Esophagus mucosa (tissue), 1 donor: ENCODE results near the gene LRRC55. TPM values are rescaled to one million over a fixed set of nuclear protein-coding genes. Genes with fewer than 3 reads are reported as not detected.

ENCODE experiments used
- ATAC-seq: fragments of 200-7000 bp; cut with Tn5 transposase; one replicate; pipeline ENCODE4 v1.9.1; 2020
- total RNA-seq: library from RNA; stranded (reverse); gene quantifications from one replicate; pipeline ENCODE4 v1.2.4, GENCODE V29; 2023
- donor health status: DM: yes; HTN: yes; CAD: no.

LRRC55 gene
- total RNA-seq, 1 donor from 2014 or later, result 0.08 TPM

- no peak for ATAC-seq
Measured at GRCh38 chr11:57203882-57204480, 22.2 kb downstream of the LRRC55 start.

DNA sequence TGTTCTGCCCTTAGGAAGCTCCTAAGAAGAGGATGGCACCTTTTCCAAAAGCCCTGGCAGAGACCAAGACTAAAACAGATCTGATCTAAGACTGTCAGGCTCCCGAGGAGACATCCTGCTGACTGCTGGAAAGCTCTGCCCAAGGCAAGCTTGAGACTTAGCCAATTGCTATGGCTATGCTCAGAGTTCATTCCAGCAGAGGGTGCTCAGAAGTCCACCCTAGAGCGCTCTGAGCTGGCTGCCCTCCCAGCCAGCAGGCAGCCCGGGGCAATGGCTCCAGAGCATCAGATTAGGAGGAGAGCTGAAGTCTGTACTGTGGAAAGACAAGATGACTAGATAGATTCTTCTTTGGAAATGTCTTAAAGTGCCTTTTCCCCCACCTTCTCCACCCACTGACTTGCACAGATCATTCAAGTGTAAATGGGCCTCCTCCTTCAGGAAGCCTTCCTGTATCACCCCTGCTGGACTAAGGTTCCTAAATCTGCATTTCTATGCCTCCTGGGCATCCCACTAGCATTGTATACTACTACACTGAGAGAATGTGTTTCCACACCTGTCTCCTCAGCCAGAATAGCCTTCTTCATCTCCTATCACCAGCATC, 23.4 kb downstream of the LRRC55 start:
- ATAC-seq, result peak; percentile 35

- peak; percentile 24 for ATAC-seq
Measured at GRCh38 chr11:57207168-57207567, 25.4 kb downstream of the LRRC55 start.

GRCh38 chr11:57210781-57211180, 29.0 kb downstream of the LRRC55 start:
- ATAC-seq, result peak; percentile 31

DNA sequence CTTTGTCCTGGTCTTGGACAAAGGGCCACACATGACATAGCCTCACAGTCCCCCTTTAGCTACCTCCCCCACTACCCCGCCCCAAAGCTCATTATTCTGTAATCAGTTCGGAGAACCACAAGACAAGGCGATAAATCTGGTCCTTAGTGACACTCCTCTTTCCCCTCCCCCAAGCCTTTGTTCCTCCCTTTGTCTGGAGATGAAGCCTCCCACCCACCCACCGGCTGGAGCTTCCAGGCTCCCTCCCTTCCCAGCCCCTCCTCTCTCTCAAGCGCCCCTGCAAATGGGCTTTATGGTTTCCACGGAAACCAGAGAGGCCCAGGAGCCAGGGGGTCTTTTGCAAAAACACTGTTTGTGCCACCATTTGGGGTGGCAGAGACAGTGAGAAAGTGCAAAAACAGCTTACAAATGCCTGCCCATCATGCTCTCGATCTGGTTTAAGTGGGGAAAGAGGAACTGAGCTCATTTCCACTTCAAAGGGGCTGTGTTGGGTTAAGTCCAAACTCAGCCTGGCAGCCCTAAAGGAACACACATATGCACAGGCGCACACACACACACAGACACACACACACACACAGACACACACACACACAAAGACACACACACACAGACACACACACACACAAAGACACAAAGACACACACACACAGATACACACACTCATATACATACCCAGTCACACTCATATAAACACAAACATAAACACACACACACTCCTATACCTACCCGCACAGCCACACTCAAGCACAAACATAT, 31.8 kb downstream of the LRRC55 start:
- ATAC-seq, result no peak

DNA sequence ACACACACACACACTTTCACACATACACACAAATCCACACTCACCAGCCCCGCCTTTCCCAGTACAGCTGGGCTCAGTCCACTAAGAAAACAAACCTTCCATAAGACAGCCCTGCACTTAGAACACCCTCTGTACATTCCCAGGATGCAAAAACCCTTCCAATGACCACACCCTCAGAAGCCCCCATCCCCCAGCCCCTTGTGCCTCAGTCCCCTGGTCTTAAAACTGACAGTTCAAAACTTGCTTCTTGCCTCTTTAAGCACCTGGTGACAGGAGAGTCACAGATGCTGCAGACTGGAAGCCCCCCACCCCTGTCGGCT, 32.3 kb downstream of the LRRC55 start:
- ATAC-seq, result no peak

DNA sequence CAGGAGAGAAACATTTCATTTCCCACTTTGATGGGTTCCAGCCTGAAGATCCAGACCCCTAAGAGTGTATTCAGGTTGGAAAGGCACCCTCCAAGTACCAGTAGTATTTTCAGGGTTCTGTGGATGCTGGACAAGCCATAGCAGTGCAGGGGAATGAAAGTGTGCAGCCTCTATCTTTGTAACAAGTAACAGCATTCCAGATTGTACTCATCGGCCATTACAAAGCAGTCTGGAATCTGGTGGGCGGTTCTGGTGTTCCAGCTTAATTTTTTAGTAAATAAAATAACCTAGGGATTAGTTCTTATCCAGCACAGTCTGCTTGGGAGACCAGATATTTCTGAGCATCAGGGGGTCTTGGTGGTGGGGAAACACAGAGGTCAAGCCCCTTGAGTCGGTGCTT, 32.7 kb downstream of the LRRC55 start:
- no peak for ATAC-seq

DNA sequence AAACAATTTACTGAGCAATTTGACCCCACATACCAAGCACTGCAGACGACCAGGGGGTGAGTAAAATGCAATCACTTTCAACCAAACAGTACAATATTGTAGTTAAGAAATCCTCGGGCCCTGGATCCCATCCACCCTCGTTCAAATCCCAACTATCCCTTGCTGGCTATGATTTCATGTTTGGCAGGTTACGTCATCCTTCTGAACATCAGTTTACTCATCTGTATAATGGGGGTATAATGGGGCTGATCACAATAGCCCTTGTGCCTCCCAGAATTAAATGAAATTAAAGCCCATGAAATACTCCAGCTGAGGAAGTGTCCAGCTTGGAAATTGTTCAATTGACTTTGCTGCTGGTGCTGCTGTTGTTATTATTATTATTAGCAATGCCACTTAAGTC, 34.7 kb downstream of the LRRC55 start:
- no peak for ATAC-seq

DNA sequence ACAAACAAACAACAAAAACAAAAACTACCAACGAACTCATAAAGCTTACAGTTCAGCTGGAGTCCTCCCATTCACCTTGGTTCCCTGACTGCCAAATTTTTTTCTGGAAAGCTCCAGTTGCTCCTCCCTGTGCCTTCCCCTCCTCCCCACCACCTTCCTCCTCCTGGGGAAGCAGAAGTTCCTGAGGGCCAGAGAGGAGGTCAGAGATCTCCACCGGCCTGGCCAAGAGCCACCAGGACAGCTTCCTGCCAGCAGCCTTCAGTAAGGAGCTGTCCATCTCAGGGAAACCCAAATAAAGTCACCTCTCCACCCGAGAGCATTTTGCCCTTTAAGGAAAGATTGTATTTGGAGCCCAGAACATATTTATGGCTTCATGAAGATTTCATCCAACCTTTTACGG, 35.3 kb downstream of the LRRC55 start:
- ATAC-seq, result no peak

- peak; percentile 52 for ATAC-seq
Measured at GRCh38 chr11:57219021-57219627, 37.4 kb downstream of the LRRC55 start.

GRCh38 chr11:57222239-57222638, 40.5 kb downstream of the LRRC55 start:
- ATAC-seq, result no peak

- ATAC-seq, result no peak
Measured at GRCh38 chr11:57223601-57224000, 41.8 kb downstream of the LRRC55 start.

DNA sequence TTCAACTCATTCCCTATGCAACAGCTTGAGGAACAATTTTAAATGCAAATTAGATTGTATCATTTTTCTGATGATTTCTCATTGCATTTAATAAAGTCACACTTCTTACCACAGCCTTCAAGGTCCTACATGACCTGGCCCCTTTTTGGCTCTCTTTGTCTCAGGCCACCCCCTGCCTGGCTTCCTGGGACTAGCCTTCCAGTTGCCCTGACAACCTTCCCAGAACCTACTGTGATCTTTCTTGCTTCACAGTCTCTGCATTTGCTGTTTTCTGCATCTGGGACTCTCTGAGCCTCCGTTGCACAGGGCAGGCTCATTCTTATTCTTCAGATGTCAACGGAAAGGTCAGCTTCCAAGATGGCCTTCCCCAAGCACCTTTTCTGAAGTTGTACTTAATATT, 42.4 kb downstream of the LRRC55 start:
- no peak for ATAC-seq

DNA sequence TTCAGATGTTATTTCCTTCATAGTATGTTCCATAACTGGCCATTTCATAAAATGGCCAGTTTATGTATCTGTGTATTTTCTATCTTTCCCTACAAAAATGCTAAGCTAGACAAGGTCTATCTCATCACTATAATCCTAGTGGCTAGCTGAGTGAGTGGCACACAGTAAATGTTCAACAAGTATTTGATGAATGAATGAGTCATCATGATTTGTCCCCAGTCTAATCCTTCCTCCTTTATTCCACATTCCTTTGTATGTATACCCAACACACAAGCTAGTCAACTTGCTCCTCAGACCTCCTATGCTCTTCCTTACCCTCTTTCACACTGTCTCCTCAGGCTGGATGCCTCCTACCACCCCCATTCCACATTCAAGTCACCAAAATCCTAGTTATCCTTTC, 42.8 kb downstream of the LRRC55 start:
- ATAC-seq, result peak; percentile 82

- ATAC-seq, result no peak
Measured at GRCh38 chr11:57228600-57228999, 46.8 kb downstream of the LRRC55 start.

DNA sequence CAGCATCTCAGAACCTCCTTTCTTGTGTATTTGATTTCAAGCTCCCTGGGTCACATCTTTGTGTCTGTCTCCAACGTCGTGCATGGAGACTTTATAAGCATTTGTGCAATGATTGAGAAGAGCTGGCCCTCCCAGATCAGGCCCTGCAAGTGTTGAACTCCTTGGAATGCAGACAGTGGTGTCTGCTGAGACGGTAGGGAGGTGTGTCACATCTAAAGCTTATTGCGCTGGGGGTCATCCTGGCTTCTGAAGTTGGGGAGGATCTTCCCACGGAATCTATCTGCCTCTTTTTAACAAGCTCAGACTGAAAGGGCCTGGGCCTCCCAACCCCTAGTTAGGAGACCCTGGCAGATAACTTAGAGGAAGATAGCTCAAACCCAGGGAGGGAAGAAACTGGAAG, 48.6 kb downstream of the LRRC55 start:
- no peak for ATAC-seq

- ATAC-seq, result no peak
Measured at GRCh38 chr11:57230791-57231538, 49.2 kb downstream of the LRRC55 start.

GRCh38 chr11:57231539-57232253, 49.9 kb downstream of the LRRC55 start:
- no peak for ATAC-seq

DNA sequence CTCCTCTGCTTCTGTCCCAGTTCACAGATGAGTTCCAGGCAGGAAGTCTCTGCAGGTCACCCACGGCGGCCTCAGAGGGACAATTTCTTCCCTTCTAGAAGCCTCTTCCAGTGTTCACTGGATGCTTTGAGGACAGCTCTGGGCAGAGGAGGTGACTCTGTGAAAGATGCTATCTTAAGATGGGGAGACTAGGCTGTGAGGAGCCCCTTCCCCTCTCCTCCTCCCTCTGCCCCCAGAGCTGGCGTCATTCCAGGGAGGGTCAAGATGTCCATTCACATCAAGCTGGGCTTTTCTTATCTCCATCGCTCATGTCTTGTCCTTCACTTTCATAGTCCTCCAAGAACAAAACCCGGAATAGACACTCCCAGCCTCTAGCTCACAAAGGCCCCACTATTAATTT, 51.9 kb downstream of the LRRC55 start:
- ATAC-seq, result no peak

DNA sequence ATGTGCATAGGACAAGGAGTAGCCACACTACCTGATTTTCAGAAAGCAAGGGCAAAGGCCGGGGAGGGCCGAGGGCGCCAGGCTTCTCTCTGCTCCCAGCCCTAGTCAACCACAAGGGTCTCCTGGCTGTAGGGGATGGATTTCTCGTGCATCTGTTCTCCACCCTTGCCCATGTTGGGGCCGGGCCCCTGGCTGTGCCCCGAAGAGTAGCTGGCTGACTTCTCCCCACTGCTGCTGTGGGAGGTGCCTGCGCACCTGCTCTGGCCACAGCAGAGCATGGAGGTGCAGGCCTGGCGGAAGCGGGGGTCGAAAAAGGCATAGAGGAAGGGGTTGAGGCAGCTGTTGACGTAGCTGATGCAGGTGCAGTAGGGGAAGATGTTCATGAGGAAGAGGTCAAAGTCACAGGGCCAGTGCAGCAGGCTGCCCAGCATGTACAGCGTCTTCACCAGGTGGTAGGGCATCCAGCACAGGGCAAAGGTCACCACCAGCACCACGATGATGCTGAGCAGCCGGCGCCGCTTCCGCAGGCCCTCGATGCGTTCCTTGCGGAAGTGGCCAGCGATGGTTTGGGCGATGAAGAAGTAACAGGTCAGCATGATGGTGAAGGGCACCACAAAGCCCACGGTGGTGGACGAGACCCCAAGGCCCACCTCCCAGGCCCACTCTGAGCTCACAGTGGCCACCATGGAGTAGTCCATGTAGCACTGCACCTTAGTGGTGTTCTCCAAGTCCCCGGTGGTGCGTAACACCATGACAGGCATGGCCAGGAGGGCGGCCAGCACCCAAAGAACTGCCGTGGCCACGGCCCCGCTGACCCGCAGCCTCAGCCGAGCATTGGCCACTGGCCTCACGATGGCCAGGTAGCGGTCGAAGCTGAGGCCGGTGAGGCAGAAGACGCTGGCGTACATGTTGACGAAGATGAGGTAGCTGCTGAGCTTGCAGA, 54.3 kb downstream of the LRRC55 start:
- no peak for ATAC-seq

DNA sequence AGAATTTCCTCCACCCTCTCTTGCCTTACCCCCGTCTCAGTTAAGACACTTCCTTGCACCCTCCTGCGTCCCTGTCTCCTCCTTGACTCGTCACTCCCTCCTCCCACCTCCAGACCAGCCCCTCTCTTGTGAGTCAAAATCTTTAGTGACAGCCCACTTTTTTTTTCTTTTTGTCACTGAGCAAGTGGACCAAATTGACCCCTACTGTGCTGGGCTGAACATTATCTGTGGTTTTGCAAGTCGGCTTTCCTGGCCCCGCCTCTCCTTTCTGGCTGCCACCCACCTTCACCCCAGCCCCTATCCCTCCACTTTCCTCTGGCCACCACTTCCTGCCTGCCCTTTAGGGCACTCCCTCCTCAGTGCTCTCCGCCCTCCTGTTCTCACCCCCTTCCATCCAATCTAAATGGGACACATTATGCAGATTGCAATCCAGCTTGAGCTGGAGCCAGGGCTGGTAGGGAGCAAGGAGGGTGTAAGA, 55.5 kb downstream of the LRRC55 start, which contains the start of gene APLNR:
Gene APLNR (minus strand): TSS at position 47 of the 478 bp plus-strand sequence. CDS start 246 bp downstream, outside the sequence.
- ATAC-seq, result no peak
